Mesenchymal stem cell (in vitro differentiated cells and primary cell): ENCODE data around the gene ST3GAL4.

Experiments
- DNase-seq: peaks from one replicate; pipeline ENCODE4 v3.0.0-alpha.2; 2013
- H2AFZ ChIP-seq: one replicate; pipeline ENCODE4 v1.6.1; 2013; ENCODE audit warnings: low read depth, mild to moderate bottlenecking, control low read depth, inconsistent platforms, low read length, moderate library complexity
- H2AK5ac ChIP-seq: 2 replicates; pipeline ENCODE4 v1.6.1; 2013; ENCODE audit warnings: low read length, moderate library complexity, mild to moderate bottlenecking, inconsistent platforms; ENCODE audit not compliant: severe bottlenecking
- H2BK120ac ChIP-seq: one replicate; pipeline ENCODE4 v1.6.1; 2013; ENCODE audit warnings: low read depth, mild to moderate bottlenecking, inconsistent platforms, low read length, moderate library complexity
- H2BK12ac ChIP-seq, 2 experiments: one replicate each; pipeline ENCODE4 v1.6.1; 2013; ENCODE audit warnings: inconsistent platforms in 2 of 2, low read length in 2 of 2, mild to moderate bottlenecking in 2 of 2, moderate library complexity in 2 of 2, control low read depth in 1 of 2
- H2BK15ac ChIP-seq: one replicate; pipeline ENCODE4 v1.6.1; 2013; ENCODE audit warnings: mild to moderate bottlenecking, low read depth, inconsistent platforms; ENCODE audit not compliant: poor library complexity, severe bottlenecking
- H2BK5ac ChIP-seq: 2 replicates; pipeline ENCODE4 v1.6.1; 2013; ENCODE audit warnings: low read depth, mild to moderate bottlenecking, low read length, control low read depth, inconsistent platforms; ENCODE audit not compliant: poor library complexity, severe bottlenecking
- H3K14ac ChIP-seq, 2 experiments: one replicate each; pipeline ENCODE4 v1.6.1; 2013; ENCODE audit warnings: inconsistent platforms in 2 of 2, low read length in 2 of 2, control low read depth in 1 of 2, mild to moderate bottlenecking in 1 of 2, moderate library complexity in 1 of 2
- H3K18ac ChIP-seq, 2 experiments: one replicate each; pipeline ENCODE4 v1.6.1; 2013; ENCODE audit warnings: inconsistent platforms in 2 of 2, low read length in 2 of 2, control low read depth in 1 of 2, low read depth in 1 of 2, mild to moderate bottlenecking in 1 of 2
- H3K23ac ChIP-seq, 2 experiments: one replicate each; pipeline ENCODE4 v1.6.1; 2013; ENCODE audit warnings: inconsistent platforms in 2 of 2, low read length in 2 of 2, mild to moderate bottlenecking in 2 of 2, moderate library complexity in 2 of 2, control low read depth in 1 of 2
- H3K27ac ChIP-seq: 2 replicates; pipeline ENCODE4 v1.5.1; 2013; ENCODE audit warnings: mild to moderate bottlenecking, moderate library complexity, low read length, control low read depth, inconsistent platforms; ENCODE audit not compliant: poor library complexity, severe bottlenecking
- H3K27me3 ChIP-seq, 2 experiments: 2 replicates each; pipeline versions ENCODE4 v1.6.1 to v1.7.0; 2013; ENCODE audit warnings: low read length in 2 of 2, mild to moderate bottlenecking in 2 of 2, moderate library complexity in 2 of 2, control low read depth in 1 of 2, inconsistent platforms in 1 of 2; ENCODE audit not compliant: control insufficient read depth in 1 of 2, insufficient read depth in 1 of 2
- H3K36me3 ChIP-seq, 2 experiments: 2 replicates each; pipeline versions ENCODE4 v1.6.1 to v1.7.0; 2013; ENCODE audit warnings: low read length in 2 of 2, control low read depth in 1 of 2, inconsistent platforms in 1 of 2, low read depth in 1 of 2, mild to moderate bottlenecking in 1 of 2; ENCODE audit not compliant: insufficient read depth in 2 of 2, control insufficient read depth in 1 of 2
- H3K4ac ChIP-seq, 2 experiments: one replicate each; pipeline ENCODE4 v1.6.1; 2013; ENCODE audit warnings: inconsistent platforms in 2 of 2, low read length in 2 of 2, mild to moderate bottlenecking in 2 of 2, moderate library complexity in 2 of 2, control low read depth in 1 of 2, low read depth in 1 of 2
- H3K4me1 ChIP-seq: 2 replicates; pipeline ENCODE4 v1.6.1; 2013; ENCODE audit warnings: low read depth, low read length, control low read depth; ENCODE audit not compliant: control insufficient read depth, insufficient read depth
- H3K4me2 ChIP-seq: 2 replicates; pipeline ENCODE4 v1.6.1; 2013; ENCODE audit warnings: low read length, mild to moderate bottlenecking, inconsistent platforms; ENCODE audit not compliant: poor library complexity, severe bottlenecking
- H3K4me3 ChIP-seq, 2 experiments: 2 replicates each; pipeline versions ENCODE4 v1.5.1 to v1.7.0; 2013; ENCODE audit warnings: low read length in 2 of 2, mild to moderate bottlenecking in 2 of 2, control low read depth in 1 of 2, low read depth in 1 of 2; ENCODE audit not compliant: insufficient read depth in 1 of 2
- H3K79me1 ChIP-seq: replicated peaks from 2 replicates; pipeline ENCODE4 v1.6.1; 2013; ENCODE audit warnings: mild to moderate bottlenecking, control low read depth, low read length, inconsistent platforms; ENCODE audit not compliant: poor library complexity, severe bottlenecking
- H3K9ac ChIP-seq: 2 replicates; pipeline ENCODE4 v1.7.0; 2013; ENCODE audit warnings: mild to moderate bottlenecking, low read length, moderate library complexity
- H3K9me3 ChIP-seq: 2 replicates; pipeline ENCODE4 v1.7.0; 2013; ENCODE audit warnings: mild to moderate bottlenecking, low read length; ENCODE audit not compliant: control insufficient read depth
- H4K8ac ChIP-seq: one replicate; pipeline ENCODE4 v1.6.1; 2013; ENCODE audit warnings: inconsistent platforms, mild to moderate bottlenecking, low read length, moderate library complexity
- H4K91ac ChIP-seq: one replicate; pipeline ENCODE4 v1.6.1; 2013; ENCODE audit warnings: mild to moderate bottlenecking, low read length, inconsistent platforms
- WGBS: methylation state at CpG from one replicate; pipeline ENCODE4 v1.1.7; 2013; ENCODE audit warnings: mixed read lengths; 5-methylcytosine and 5-hydroxymethylcytosine counted together

Gene ST3GAL4

DNA sequence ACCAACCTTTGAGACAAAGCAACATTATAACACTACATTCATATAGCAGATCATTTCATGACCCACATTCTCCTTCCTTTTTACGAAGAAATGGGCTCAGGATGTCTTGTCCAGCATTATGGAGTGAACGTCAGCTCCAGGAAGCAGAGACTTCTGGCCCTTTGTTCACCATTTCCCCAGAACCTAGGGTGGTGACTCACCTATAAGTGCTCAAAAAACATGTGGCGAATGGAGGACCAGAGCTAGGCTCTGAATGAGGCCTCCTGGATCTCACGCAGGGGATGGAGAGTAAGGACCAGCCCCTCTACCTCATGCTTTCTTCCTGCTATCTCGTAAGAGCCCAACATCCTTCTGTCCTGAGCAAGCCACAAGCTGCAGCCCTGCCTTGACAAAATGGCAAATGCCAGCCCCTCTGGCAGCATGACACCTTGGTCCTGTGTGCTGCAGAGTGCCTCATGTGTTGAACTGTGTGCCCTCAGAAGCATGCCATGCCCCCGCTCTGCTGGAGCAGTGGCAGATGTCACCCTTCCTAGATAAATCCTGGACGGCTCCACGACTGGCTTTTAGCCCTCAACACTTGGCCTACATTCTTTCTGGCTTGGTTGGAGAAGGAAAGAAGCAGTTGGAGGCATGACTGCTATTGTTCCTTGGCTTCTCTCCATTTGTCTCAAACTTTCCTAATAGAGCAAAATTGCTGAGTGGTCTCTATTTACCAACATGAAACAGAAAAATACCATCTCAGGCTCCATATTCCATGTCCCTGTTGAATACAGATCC, 6.5 kb upstream of the ST3GAL4 start:
- peaks cover 9 to 34% of the 10 kb centered on the region in 2 experiments for H3K36me3 ChIP-seq
- WGBS = 82% methylated on average over 8 of the region's 8 CpGs

DNA sequence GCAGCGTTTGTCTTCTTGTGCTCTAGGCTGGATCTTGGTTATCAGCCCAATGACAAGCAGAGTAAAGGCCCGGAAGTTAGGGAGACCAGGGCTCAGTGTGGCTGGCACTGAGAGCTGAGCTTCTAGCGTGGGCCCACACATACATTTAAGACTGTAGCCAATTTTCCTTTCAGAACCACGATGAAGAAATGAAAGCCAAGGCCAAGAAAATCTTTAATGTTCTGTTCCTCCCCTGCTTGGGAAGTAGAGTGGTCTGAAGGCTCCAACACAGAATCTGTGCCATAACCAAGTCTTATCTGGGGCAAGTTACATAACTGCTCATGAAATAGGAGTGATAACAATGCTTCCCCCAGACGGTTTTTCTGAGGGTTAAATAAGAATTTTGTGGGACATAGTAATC, 4.7 kb upstream of the ST3GAL4 start:
- Histone ChIP-seq H3K27me3 (no peaks in the 10 kb centered on the region), H2BK5ac (no peak overlapping the region), H3K4me1 (peaks cover 16% of the 10 kb centered on the region), H3K4ac (no peak overlapping the region), H3K79me1 (peaks cover 39% of the 10 kb centered on the region), H4K8ac (no peak overlapping the region), H2BK15ac (no peak overlapping the region), H3K4me2 (no peak overlapping the region), H3K4me3 (no peak overlapping the region), H3K36me3 (peaks cover 5 to 17% of the 10 kb centered on the region in 2 experiments), H3K27ac (no peak overlapping the region), H2AFZ (no peak overlapping the region), H3K14ac (no peak overlapping the region), H3K23ac (no peak overlapping the region), H2BK120ac (no peak overlapping the region), H3K18ac (no peak overlapping the region), H2AK5ac (no peak overlapping the region), H3K9me3 (no peaks in the 10 kb centered on the region), H2BK12ac (peak overlapping the region in 1 of 2 experiments; percentile 59), H3K9ac (no peak overlapping the region), H4K91ac (no peak overlapping the region)
- WGBS = 93% methylated on average over 5 of the region's 5 CpGs
- no peak for DNase-seq

More for the DNA sequence above, 6.5 kb upstream of the ST3GAL4 start:
- Histone ChIP-seq H3K27ac (no peak overlapping the region), H4K8ac (peak overlapping the region; percentile 29), H3K9ac (peak overlapping the region; percentile 37), H3K18ac (peak overlapping the region; percentile 79 to 94), H3K4me1 (peaks cover 17% of the 10 kb centered on the region), H3K23ac (peak overlapping the region in 1 of 2 experiments; percentile 97), H3K9me3 (no peaks in the 10 kb centered on the region), H2AK5ac (no peak overlapping the region), H2BK12ac (peak overlapping the region in 1 of 2 experiments; percentile 88), H2BK5ac (no peak overlapping the region), H3K4me2 (no peak overlapping the region), H2AFZ (no peak overlapping the region), H4K91ac (peak overlapping the region; percentile 5), H3K14ac (peak overlapping the region in 1 of 2 experiments; percentile 73), H2BK15ac (no peak overlapping the region), H3K27me3 (no peaks in the 10 kb centered on the region), H3K4me3 (peak overlapping the region in 1 of 2 experiments; percentile 11), H2BK120ac (no peak overlapping the region), H3K4ac (peak overlapping the region in 1 of 2 experiments; percentile 49), H3K79me1 (peaks cover 37% of the 10 kb centered on the region)
- DNase-seq = no peak

DNA sequence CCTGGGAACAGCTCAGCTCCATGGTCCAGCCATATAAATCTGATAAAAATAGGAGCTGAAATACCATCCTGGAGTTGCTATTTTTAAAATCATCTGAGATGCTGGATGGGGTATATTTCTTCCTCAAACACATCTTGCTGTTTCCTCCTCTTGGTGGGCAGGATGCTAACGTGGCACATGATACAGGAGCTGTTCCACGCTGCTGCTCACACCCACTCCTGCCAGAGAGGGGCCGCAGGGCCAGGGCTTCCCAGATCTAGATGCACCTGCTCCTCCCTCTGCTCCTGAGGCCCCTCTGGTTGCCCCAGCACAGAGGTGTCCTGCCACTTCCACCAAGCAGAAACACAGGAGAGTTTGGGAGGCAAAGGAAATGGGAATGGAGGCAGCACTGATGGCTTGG, 3.3 kb upstream of the ST3GAL4 start:
- no peak overlapping the region for H2BK5ac ChIP-seq
- WGBS = 100% methylated on average over 3 of the region's 3 CpGs
- H3K4me2 ChIP-seq = no peak overlapping the region
- no peak overlapping the region for H3K4me3 ChIP-seq
- H3K27me3 ChIP-seq = no peaks in the 10 kb centered on the region
- H2AFZ ChIP-seq = no peak overlapping the region
- no peak overlapping the region for H2AK5ac ChIP-seq
- H2BK12ac ChIP-seq = peak overlapping the region in 1 of 2 experiments; percentile 21
- no peak overlapping the region for H2BK120ac ChIP-seq
- no peak overlapping the region for H3K27ac ChIP-seq
- no peak overlapping the region for H3K18ac ChIP-seq
- no peak overlapping the region for H3K14ac ChIP-seq
- no peak overlapping the region for H3K23ac ChIP-seq
- peaks cover 21% of the 10 kb centered on the region for H3K4me1 ChIP-seq
- no peak overlapping the region for H2BK15ac ChIP-seq
- peaks cover 5 to 17% of the 10 kb centered on the region in 2 experiments for H3K36me3 ChIP-seq
- no peaks in the 10 kb centered on the region for H3K9me3 ChIP-seq
- no peak overlapping the region for H3K9ac ChIP-seq
- no peak overlapping the region for H4K91ac ChIP-seq
- no peak overlapping the region for H3K4ac ChIP-seq
- peaks cover 43% of the 10 kb centered on the region for H3K79me1 ChIP-seq
- H4K8ac ChIP-seq = no peak overlapping the region
- DNase-seq = no peak

DNA sequence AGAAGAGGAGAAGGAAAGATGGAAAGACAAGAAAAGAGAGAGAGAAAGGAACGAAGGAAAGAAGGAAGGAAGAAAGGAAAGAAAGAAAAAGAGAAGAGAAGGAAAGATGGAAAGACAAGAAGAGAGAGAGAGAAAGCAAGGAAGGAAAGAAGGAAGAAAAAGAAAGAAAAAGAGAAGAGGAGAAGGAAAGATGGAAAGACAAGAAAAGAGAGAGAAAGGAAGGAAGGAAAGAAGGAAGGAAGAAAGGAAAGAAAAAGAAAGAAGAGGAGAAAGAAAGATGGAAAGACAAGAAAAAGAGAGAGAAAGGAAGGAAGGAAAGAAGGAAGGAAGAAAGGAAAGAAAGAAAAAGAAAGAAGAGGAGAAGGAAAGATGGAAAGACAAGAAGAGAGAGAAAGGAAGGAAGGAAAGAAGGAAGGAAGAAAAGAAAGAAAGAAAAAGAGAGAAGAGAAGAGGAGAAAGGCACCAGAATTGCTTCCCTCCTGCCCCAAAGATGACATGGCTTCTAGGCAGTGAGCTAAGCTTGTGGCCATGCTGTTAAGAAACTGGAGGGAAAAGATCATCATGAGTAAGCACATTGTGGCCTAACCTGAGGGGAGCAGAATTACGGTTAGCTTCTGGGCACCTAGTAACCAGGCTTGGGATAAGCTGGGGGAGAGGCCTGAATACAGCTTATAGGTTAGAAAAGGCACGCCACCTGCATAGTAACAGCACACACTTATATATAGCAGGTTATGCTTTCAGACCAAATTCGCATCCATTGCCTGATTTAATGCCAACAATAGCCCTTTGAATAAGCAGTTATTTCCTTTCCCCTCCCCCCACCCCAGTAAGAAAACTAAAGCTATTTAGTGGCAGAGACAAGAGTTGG, 2.3 kb upstream of the ST3GAL4 start:
- peaks cover 2 to 8% of the 10 kb centered on the region in 2 experiments for H3K36me3 ChIP-seq
- H3K14ac ChIP-seq = no peak overlapping the region
- H2AK5ac ChIP-seq = no peak overlapping the region
- no peak overlapping the region for H4K8ac ChIP-seq
- peaks cover 47% of the 10 kb centered on the region for H3K79me1 ChIP-seq
- WGBS = 64% methylated on average over 4 of the region's 4 CpGs
- no peak overlapping the region for H3K27ac ChIP-seq
- no peak overlapping the region for H2BK120ac ChIP-seq
- H3K4me2 ChIP-seq = no peak overlapping the region
- no peak overlapping the region for H2BK12ac ChIP-seq
- H3K27me3 ChIP-seq = no peaks in the 10 kb centered on the region
- peak overlapping the region in 1 of 2 experiments; percentile 56 for H3K18ac ChIP-seq
- H3K9ac ChIP-seq = peak overlapping the region; percentile 52
- no peak overlapping the region for H4K91ac ChIP-seq
- H3K4ac ChIP-seq = no peak overlapping the region
- peaks cover 21% of the 10 kb centered on the region for H3K4me1 ChIP-seq
- H3K9me3 ChIP-seq = no peaks in the 10 kb centered on the region
- no peak overlapping the region for H3K23ac ChIP-seq
- H2AFZ ChIP-seq = no peak overlapping the region
- no peak overlapping the region for H2BK15ac ChIP-seq
- H3K4me3 ChIP-seq = peak overlapping the region in 1 of 2 experiments; percentile 48
- peak; percentile 69 for DNase-seq
- H2BK5ac ChIP-seq = no peak overlapping the region
